Adrenal gland (tissue), 12 donors: ENCODE data around the gene ROCK2. TPM values are rescaled to one million over a fixed set of nuclear protein-coding genes. Genes with fewer than 3 reads are reported as not detected.
A peak's percentile ranks its signal among the peaks of the same experiment; 100 is the strongest.

Source experiments
- DNase-seq, 7 donors: peaks; one replicate each; pipeline ENCODE4 v3.0.0-alpha.2; 2019 to 2020
- H3K27ac ChIP-seq, 5 donors: fragments of 200-600 bp; sonication (generic) in 4 of 5; 1 replicate in 3 of 5; 2 replicates in 2 of 5; pipeline versions ENCODE4 v1.5.1 to v1.8.0; 2016 to 2020; ENCODE audit warnings: mild to moderate bottlenecking in 1 of 5
- H3K27me3 ChIP-seq: fragments of 200-600 bp; 2 replicates; pipeline ENCODE4 v1.8.0; 2021
- H3K36me3 ChIP-seq, 2 donors: fragments of 200-600 bp; replicated peaks in 1 of 2; 1 replicate in 1 of 2; 2 replicates in 1 of 2; pipeline versions ENCODE4 v1.5.1 to v1.8.0; 2018 to 2022
- H3K4me1 ChIP-seq, 2 donors: fragments of 200-600 bp; replicated peaks in 1 of 2; 1 replicate in 1 of 2; 2 replicates in 1 of 2; pipeline versions ENCODE4 v1.5.1 to v1.8.0; 2018 to 2021
- H3K4me3 ChIP-seq, 4 donors: fragments of 200-600 bp; sonication (generic) in 3 of 4; one replicate each; pipeline ENCODE4 v1.5.1; 2016 to 2018
- H3K9me3 ChIP-seq, 3 donors: fragments of 200-600 bp; sonication (generic) in 1 of 3; replicated peaks in 1 of 3; 1 replicate in 2 of 3; 2 replicates in 1 of 3; pipeline versions ENCODE4 v1.5.1 to v1.8.0; 2016 to 2021
- CTCF ChIP-seq, 6 experiments: fragments of 450-650 bp in 4 of 6; fragments of 200-600 bp in 2 of 6; sonication (generic) in 1 of 6; IDR thresholded peaks; 1 replicate in 5 of 6; 2 replicates in 1 of 6; pipeline versions ENCODE4 v1.5.1 to v1.8.0; 2016 to 2021; ENCODE audit warnings: antibody characterized with exemption in 6 of 6, mild to moderate bottlenecking in 2 of 6, moderate library complexity in 1 of 6
- POLR2A ChIP-seq, 2 donors: fragments of 450-650 bp; IDR thresholded peaks; one replicate each; pipeline ENCODE4 v1.6.1; 2017; ENCODE audit warnings: antibody characterized with exemption in 2 of 2, mild to moderate bottlenecking in 2 of 2, moderate library complexity in 1 of 2
- WGBS, 4 donors: extraction: QIAGEN DNeasy Blood & Tissue Kit in 2 of 4; methylation state at CpG; one replicate each; pipeline versions ENCODE4 v1.1.5 to v1.1.7; 2013 to 2017; 5-methylcytosine and 5-hydroxymethylcytosine counted together
- intact Hi-C, 2 donors: fragments of 100-400 bp; cut with DNase I; formaldehyde crosslinking; loops; one replicate each; pipeline versions ENCODE4 v1.14.1 to v1.15.0; 2022 to 2023
- polyA plus RNA-seq, 3 donors: library from polyadenylated mRNA; stranded (reverse); fragments of 200-250 nt in 2 of 3; fragments of 350-450 nt in 1 of 3; fragmentation: Illumina TruSeq in 1 of 3; extraction: RNeasy Lipid Tissue Mini Kit (QIAGEN cat#74804) in 1 of 3; gene quantifications; one replicate each; pipeline ENCODE4 v1.2.3, GENCODE V29; 2013 to 2014
- total RNA-seq, 9 donors: library from RNA; depleted of rRNA in 4 of 9; stranded (reverse); fragments of >200 nt in 4 of 9; fragments of 120-200 nt in 1 of 9; fragmentation: NEBNext Ultra II Directional in 1 of 9; extraction: Animal tissue kit (Norgen Biotek cat#: 25700) in 1 of 9; gene quantifications; one replicate each; pipeline versions ENCODE4 v1.1.0 to v1.2.4, GENCODE V29; 2013 to 2023
- donor health status: healthy with polysubstance abuse.
- donor health status: Bipolar disorder and iron deficiency.
- donor health status: DM: yes; HTN: yes; CAD: no.
- donor health status: DM: no; HTN: no; CAD: no.
- donor health status: DM: no; HTN: no; CAD: no.
- donor health status: DM: yes; HTN: yes; CAD: no.

Gene ROCK2
- total and polyA plus RNA-seq, 12 donors, result 5.0 to 46.6 (median 26.2) TPM

DNA sequence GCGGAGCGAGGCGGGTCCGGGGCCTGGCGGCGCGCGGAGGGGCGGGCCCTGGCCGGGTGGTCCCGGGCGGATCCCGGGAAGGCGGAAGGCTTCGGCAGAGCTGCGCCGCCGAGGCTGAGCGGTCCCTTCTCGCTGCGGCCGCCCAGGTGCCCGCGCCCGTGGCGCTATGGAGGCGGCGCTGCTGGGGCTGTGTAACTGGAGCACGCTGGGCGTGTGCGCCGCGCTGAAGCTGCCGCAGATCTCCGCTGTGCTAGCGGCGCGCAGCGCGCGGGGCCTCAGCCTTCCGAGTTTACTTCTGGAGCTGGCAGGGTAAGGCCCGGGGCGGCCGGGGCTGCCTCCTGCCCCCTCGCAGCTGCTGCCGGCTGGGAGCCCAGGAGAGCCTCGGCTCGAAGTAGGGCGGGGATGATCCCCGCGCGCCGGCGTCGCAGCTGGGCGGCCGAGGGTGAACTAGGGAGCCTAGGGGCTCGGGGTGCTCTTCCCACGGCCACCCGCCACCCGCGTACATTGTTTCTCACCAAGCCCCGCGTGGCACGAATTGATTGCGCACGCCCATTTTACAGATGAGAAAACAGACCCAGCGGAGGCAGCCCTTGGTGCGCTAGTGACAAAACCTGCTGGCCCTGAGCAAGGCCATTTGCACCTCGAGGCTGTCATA lies 188.9 kb downstream of the ROCK2 start, which contains the start of gene SLC66A3:
SLC66A3 (plus strand) TSS at position 87 of the 655 bp plus-strand sequence; CDS start at position 167, 80 bp downstream.
- intact Hi-C loops, result no loop called here
- Histone ChIP-seq H3K36me3 (no peaks in the 10 kb centered on the region), H3K4me1 (peaks cover 10 to 18% of the 10 kb centered on the region in 2 donors), H3K4me3 (peak within 1 kb of the TSS; percentile 7 to 66 (median 40)), H3K27ac (peak within 1 kb of the TSS; percentile 73 to 97 (median 92)), H3K9me3 (no peaks in the 10 kb centered on the region), H3K27me3 (no peaks in the 10 kb centered on the region)
- TF ChIP-seq CTCF (IDR thresholded peaks at IDR 0.05) (peak in 1 of 6 experiments; percentile 9), POLR2A (IDR thresholded peaks at IDR 0.05) (peak; percentile 77 to 87)
- WGBS, 4 donors, result 2 to 19% (median 10%) methylated on average over 3 to 70 of the region's 71 CpGs
- peak in 4 of 7 donors; percentile 38 to 84 (median 63) for DNase-seq

DNA sequence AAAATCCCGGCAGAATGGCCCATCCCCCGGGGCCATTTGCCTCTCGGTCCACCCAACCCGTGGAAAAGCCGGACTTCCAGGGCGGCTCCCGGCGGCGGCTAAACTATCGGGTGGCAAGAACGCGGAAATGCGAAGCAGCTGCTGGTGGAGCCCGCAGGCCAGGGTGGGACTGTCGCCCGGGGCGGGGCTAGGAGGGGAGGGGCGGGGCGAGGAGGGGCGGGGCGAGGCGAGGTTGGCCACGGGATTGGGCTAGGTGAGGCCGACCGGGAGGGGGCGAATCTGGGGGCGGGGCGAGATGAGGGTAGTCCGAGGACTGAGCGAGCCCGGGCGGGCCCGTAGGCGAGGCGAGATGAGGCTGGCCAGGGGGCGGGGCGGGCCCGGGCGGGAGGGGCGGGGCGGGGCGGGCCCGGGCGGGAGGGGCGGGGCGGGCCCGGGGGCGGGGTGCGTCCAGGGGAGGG lies 189.5 kb downstream of the ROCK2 start:
- Histone ChIP-seq H3K9me3 (no peaks in the 10 kb centered on the region), H3K4me3 (peak overlapping the region in 2 of 4 donors; percentile 21 to 66), H3K4me1 (peaks cover 10 to 18% of the 10 kb centered on the region in 2 donors), H3K27me3 (no peaks in the 10 kb centered on the region), H3K27ac (peak overlapping the region; percentile 73 to 97 (median 92)), H3K36me3 (no peaks in the 10 kb centered on the region)
- 0 to 1% (median 1%) methylated on average over 10 to 40 of the region's 49 CpGs; no CpG with 5 or more reads in 1 of the 4 donors for WGBS, 4 donors
- intact Hi-C loops, result no loop called here
- peak; percentile 98 to 100 (median 99) for DNase-seq
- TF ChIP-seq POLR2A (IDR thresholded peaks at IDR 0.05) (peak; percentile 36 to 73), CTCF (IDR thresholded peaks at IDR 0.05) (no peak)

DNA sequence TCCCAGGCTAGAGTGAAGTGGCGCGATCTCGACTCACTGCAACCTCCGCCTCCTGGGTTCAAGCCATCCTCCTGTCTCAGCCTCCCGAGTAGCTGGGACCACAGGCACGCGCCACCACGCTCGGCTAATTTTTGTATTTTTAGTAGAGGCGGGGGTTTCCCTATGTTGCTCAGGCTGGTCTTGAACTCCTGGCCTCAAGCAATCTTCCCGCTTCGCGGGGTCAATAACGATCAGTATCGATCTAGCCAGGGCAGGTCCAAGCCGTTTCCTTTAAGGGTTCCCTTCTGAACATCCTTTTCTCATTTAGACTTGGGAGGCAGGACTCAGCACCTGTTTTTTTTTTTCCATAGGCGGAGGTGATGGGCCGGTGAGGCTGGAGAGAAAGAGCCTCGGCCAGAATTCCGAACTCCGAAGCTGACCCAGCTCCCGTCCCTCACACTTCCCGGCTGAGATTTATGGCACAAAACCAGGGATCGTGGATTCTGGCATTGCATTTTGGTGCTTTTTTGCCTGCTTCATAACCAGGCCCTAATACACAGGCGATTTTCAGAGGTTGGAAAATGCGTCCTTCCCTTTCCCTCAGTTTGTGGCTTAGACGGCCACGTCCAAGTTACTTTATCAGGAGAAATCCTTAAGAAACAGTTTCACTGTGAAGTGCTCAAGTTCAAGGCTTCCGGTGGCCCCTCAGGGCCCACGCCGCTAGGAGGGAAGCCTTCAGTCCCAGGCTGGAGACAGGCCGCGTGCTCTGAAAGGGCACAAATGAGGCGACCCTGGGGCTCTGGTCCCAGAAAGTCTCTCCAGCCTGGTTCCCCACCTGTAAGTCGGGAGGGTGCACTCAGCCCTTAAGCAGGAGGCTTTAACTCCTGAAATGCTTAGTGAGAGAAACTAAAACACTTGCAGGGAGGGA lies 190.2 kb downstream of the ROCK2 start:
- Histone ChIP-seq H3K4me3 (peak overlapping the region in 2 of 4 donors; percentile 21 to 52), H3K27ac (peak overlapping the region; percentile 73 to 97 (median 92)), H3K27me3 (no peaks in the 10 kb centered on the region), H3K9me3 (no peaks in the 10 kb centered on the region), H3K4me1 (peaks cover 12 to 18% of the 10 kb centered on the region in 2 donors), H3K36me3 (no peaks in the 10 kb centered on the region)
- WGBS, 4 donors, result 51 to 61% (median 53%) methylated on average over 31 to 35 of the region's 35 CpGs
- no peak for TF ChIP-seq POLR2A (IDR thresholded peaks at IDR 0.05)
- TF ChIP-seq CTCF (IDR thresholded peaks at IDR 0.05), result peak in 1 of 6 experiments; percentile 7
- DNase-seq, result no peak
- intact Hi-C loops, result no loop called here

- WGBS, 4 donors, result 91 to 100% (median 96%) methylated on average over 2 to 6 of the region's 6 CpGs
- DNase-seq, result no peak
- Histone ChIP-seq H3K4me3 (no peak overlapping the region), H3K27ac (no peak overlapping the region), H3K36me3 (no peaks in the 10 kb centered on the region), H3K9me3 (no peaks in the 10 kb centered on the region), H3K27me3 (no peaks in the 10 kb centered on the region), H3K4me1 (peaks cover 15 to 18% of the 10 kb centered on the region in 2 donors)
- TF ChIP-seq CTCF (IDR thresholded peaks at IDR 0.05) (no peak), POLR2A (IDR thresholded peaks at IDR 0.05) (no peak)
- intact Hi-C loops, result no loop called here
These were observed 191.8 kb downstream of the ROCK2 start for GRCh38 chr2:11152591-11152990.
